HEK293 (cell line): ENCODE measurements around the gene TBL1X.

Experiments used
- CTCF ChIA-PET: fragments of 350-600 bp; formaldehyde crosslinking; extraction: SDS; loops from one replicate; lab custom pipeline; 2021; ENCODE audit warnings: antibody characterized with exemption; lab: Yijun Ruan, JAX
- POLR2A ChIA-PET: fragments of 300-600 bp; formaldehyde crosslinking; extraction: SDS; loops from one replicate; lab custom pipeline; 2020; ENCODE audit warnings: antibody characterized with exemption, inconsistent platforms; lab: Yijun Ruan, JAX
- H3K27ac ChIP-seq: fragments of 200-500 bp; sonication (Bioruptor generic); 2 replicates; pipeline ENCODE4 v1.5.1; 2014; ENCODE audit warnings: low read depth, low read length, control low read depth, inconsistent platforms; ENCODE audit errors: extremely low read depth
- H3K36me3 ChIP-seq, 2 experiments: fragments of 200-500 bp in 1 of 2; sonication (Bioruptor generic) in 1 of 2; 1 replicate in 1 of 2; 2 replicates in 1 of 2; pipeline ENCODE4 v1.5.1; 2014 to 2017; ENCODE audit warnings: inconsistent platforms in 2 of 2, low read length in 2 of 2; ENCODE audit not compliant: control insufficient read depth in 2 of 2, insufficient read depth in 1 of 2
- H3K4me1 ChIP-seq: fragments of 200-500 bp; sonication (Bioruptor generic); 2 replicates; pipeline ENCODE4 v1.5.1; 2014; ENCODE audit warnings: mild to moderate bottlenecking, low read length, inconsistent platforms; ENCODE audit not compliant: control insufficient read depth, insufficient read depth
- H3K4me3 ChIP-seq: 2 replicates; pipeline ENCODE4 v1.5.1; 2011; ENCODE audit warnings: low read depth, mild to moderate bottlenecking, control low read depth, low read length, moderate library complexity
- H3K9me3 ChIP-seq: fragments of 200-500 bp; sonication (Bioruptor generic); 2 replicates; pipeline ENCODE4 v1.5.1; 2014; ENCODE audit warnings: low read depth, low read length, inconsistent platforms; ENCODE audit not compliant: control insufficient read depth, insufficient read depth
- FEZF1 ChIP-seq: fragments of 450-650 bp; formaldehyde crosslinking; IDR thresholded peaks from 2 replicates; pipeline ENCODE4 v1.5.1; 2016; ENCODE audit warnings: missing biosample characterization, missing genetic modification characterization
- HOXD13 ChIP-seq: sonication (generic); formaldehyde crosslinking; IDR thresholded peaks from 2 replicates; pipeline ENCODE4 v1.8.0; 2022; ENCODE audit warnings: missing genetic modification reagents, borderline replicate concordance
- MEIS1 ChIP-seq: sonication (generic); formaldehyde crosslinking; IDR thresholded peaks from 2 replicates; pipeline ENCODE4 v1.8.1; 2022; ENCODE audit warnings: missing genetic modification reagents, mild to moderate bottlenecking, borderline replicate concordance
- PRDM1 ChIP-seq: fragments of 450-650 bp; formaldehyde crosslinking; IDR thresholded peaks from 2 replicates; pipeline ENCODE4; 2016; ENCODE audit warnings: missing biosample characterization, missing genetic modification characterization
- REPIN1 ChIP-seq: fragments of 450-650 bp; formaldehyde crosslinking; IDR thresholded peaks from 2 replicates; pipeline ENCODE4 v1.5.1; 2017; ENCODE audit warnings: missing biosample characterization, missing genetic modification characterization, low read depth
- SALL2 ChIP-seq: fragments of 450-650 bp; formaldehyde crosslinking; IDR thresholded peaks from 2 replicates; pipeline ENCODE4 v1.5.0; 2017; ENCODE audit warnings: missing biosample characterization, mild to moderate bottlenecking, missing genetic modification characterization, borderline replicate concordance
- TCF7L2 ChIP-seq: IDR thresholded peaks from 2 replicates; pipeline ENCODE4 v1.6.1; 2011; ENCODE audit warnings: low read depth, mild to moderate bottlenecking, inconsistent platforms, low read length, moderate library complexity, borderline replicate concordance
- ZBTB17 ChIP-seq: fragments of 450-650 bp; formaldehyde crosslinking; IDR thresholded peaks from 2 replicates; pipeline ENCODE4 v1.5.1; 2016; ENCODE audit warnings: missing biosample characterization, missing genetic modification characterization
- ZBTB20 ChIP-seq: fragments of 450-650 bp; formaldehyde crosslinking; IDR thresholded peaks from 2 replicates; pipeline ENCODE4 v1.5.1; 2016; ENCODE audit warnings: missing biosample characterization, missing genetic modification characterization
- ZBTB8A ChIP-seq: fragments of 450-650 bp; formaldehyde crosslinking; IDR thresholded peaks from 2 replicates; pipeline ENCODE4 v1.5.1; 2016; ENCODE audit warnings: missing biosample characterization, missing genetic modification characterization
- ZFP3 ChIP-seq: fragments of 450-650 bp; formaldehyde crosslinking; IDR thresholded peaks from 2 replicates; pipeline ENCODE4 v1.5.1; 2016; ENCODE audit warnings: low read depth, missing biosample characterization, missing genetic modification characterization
- ZNF169 ChIP-seq: fragments of 450-650 bp; formaldehyde crosslinking; IDR thresholded peaks from 2 replicates; pipeline ENCODE4 v1.5.1; 2016; ENCODE audit warnings: missing biosample characterization, missing genetic modification characterization
- ZNF302 ChIP-seq: fragments of 450-650 bp; formaldehyde crosslinking; IDR thresholded peaks from 2 replicates; pipeline ENCODE4 v1.5.1; 2016; ENCODE audit warnings: missing biosample characterization, missing genetic modification characterization, low read depth
- ZNF366 ChIP-seq: fragments of 450-650 bp; formaldehyde crosslinking; conservative IDR thresholded peaks from 2 replicates; pipeline ENCODE4 v1.5.1; 2016; ENCODE audit warnings: missing biosample characterization, missing genetic modification characterization
- ZNF391 ChIP-seq: fragments of 450-650 bp; formaldehyde crosslinking; IDR thresholded peaks from 2 replicates; pipeline ENCODE4 v1.5.1; 2016; ENCODE audit warnings: low read depth, missing biosample characterization, missing genetic modification characterization, borderline replicate concordance
- ZNF433 ChIP-seq: fragments of 450-650 bp; formaldehyde crosslinking; IDR thresholded peaks from 2 replicates; pipeline ENCODE4 v1.5.1; 2016; ENCODE audit warnings: missing biosample characterization, missing genetic modification characterization, low read depth
- ZNF585B ChIP-seq: fragments of 450-650 bp; formaldehyde crosslinking; IDR thresholded peaks from 2 replicates; pipeline ENCODE4 v1.5.1; 2016; ENCODE audit warnings: missing biosample characterization, missing genetic modification characterization
- ZNF692 ChIP-seq: fragments of 450-650 bp; formaldehyde crosslinking; IDR thresholded peaks from 2 replicates; pipeline ENCODE4 v1.5.1; 2016; ENCODE audit warnings: missing biosample characterization, missing genetic modification characterization
- ZNF76 ChIP-seq: fragments of 450-650 bp; formaldehyde crosslinking; IDR thresholded peaks from 2 replicates; pipeline ENCODE4; 2016; ENCODE audit warnings: low read depth, missing biosample characterization, missing genetic modification characterization, borderline replicate concordance
- ZNF776 ChIP-seq: fragments of 450-650 bp; formaldehyde crosslinking; IDR thresholded peaks from 2 replicates; pipeline ENCODE4 v1.5.0; 2017; ENCODE audit warnings: missing biosample characterization, missing genetic modification characterization, borderline replicate concordance
- ZXDB ChIP-seq: fragments of 450-650 bp; formaldehyde crosslinking; IDR thresholded peaks from 2 replicates; pipeline ENCODE4 v1.5.1; 2016; ENCODE audit warnings: missing biosample characterization, missing genetic modification characterization
- TF ChIP-seq, protein P1 (sequence below): fragments of 450-650 bp; formaldehyde crosslinking; IDR thresholded peaks from 2 replicates; pipeline ENCODE4 v1.5.1; 2016; ENCODE audit warnings: missing biosample characterization, missing genetic modification characterization
- TF ChIP-seq, protein P2 (sequence below): IDR thresholded peaks from 2 replicates; pipeline ENCODE4 v1.6.1; 2011; ENCODE audit warnings: mild to moderate bottlenecking, low read depth, low read length, borderline replicate concordance
- TF ChIP-seq, protein P3 (sequence below): fragments of 450-650 bp; formaldehyde crosslinking; IDR thresholded peaks from 2 replicates; pipeline ENCODE4 v1.5.1; 2017; ENCODE audit warnings: missing biosample characterization, missing genetic modification characterization

TBL1X gene

GRCh38 chrX:9493936-9494335, 29.1 kb downstream of the TBL1X start:
- CTCF ChIA-PET: no interaction called here

DNA sequence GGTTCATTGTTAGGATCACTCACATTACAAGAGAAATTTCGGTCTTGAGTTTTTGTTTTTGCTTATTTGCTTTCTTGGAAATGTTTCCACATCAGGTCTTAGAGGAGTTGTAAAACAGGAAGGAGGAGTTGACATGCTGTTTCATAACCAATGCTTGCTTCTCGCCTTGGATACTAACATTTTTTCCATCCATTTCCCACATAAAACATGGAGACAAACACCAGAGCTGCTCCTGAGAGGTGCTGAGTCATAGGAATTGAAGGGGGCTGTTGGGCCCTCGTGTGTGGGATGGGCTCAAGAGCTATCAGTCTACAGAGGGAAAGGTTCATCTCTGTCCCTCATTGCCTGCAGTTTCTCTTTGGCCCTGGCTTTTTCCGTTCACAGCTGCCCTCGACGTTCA, 29.9 kb downstream of the TBL1X start:
- TF ChIP-seq SALL2 (tag by site-specific recombination): no peak
- no peak for TF ChIP-seq ZBTB17 (tag by site-specific recombination)
- TF ChIP-seq ZNF302 (tag by site-specific recombination): no peak
- TF ChIP-seq ZFP3: no peak
- no peak for TF ChIP-seq ZNF776 (tag by site-specific recombination)
- no peak for TF ChIP-seq FEZF1 (tag by site-specific recombination)
- no peak for TF ChIP-seq ZNF585B (tag by site-specific recombination)
- TF ChIP-seq ZBTB20 (tag by site-specific recombination): no peak
- TF ChIP-seq ZNF366 (tag by site-specific recombination): no peak
- TF ChIP-seq, protein P1, sequence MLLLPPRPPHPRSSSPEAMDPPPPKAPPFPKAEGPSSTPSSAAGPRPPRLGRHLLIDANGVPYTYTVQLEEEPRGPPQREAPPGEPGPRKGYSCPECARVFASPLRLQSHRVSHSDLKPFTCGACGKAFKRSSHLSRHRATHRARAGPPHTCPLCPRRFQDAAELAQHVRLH (tag by site-specific recombination): no peak
- TF ChIP-seq ZBTB8A (tag by site-specific recombination): no peak
- TF ChIP-seq ZNF76: no peak
- no peak for TF ChIP-seq TCF7L2
- no peak for TF ChIP-seq HOXD13 (CRISPR knock-in tag)
- TF ChIP-seq, all 188 proteins: peak for 0
- CTCF ChIA-PET: no interaction called here
- Histone ChIP-seq H3K4me3 (no peak overlapping the region), H3K27ac (no peak overlapping the region), H3K36me3 (peaks cover 0 to 6% of the 10 kb centered on the region in 2 experiments; a peak in 1 of 3 replicates), H3K9me3 (no peaks in the 10 kb centered on the region), H3K4me1 (no peaks in the 10 kb centered on the region)
- POLR2A ChIA-PET: no interaction called here

More at GRCh38 chrX:9493936-9494335, 29.1 kb downstream of the TBL1X start:
- H3K27ac ChIP-seq: no peak overlapping the region
- no peaks in the 10 kb centered on the region for H3K4me1 ChIP-seq
- H3K36me3 ChIP-seq: peaks cover 0 to 6% of the 10 kb centered on the region in 2 experiments; a peak in 1 of 3 replicates
- TF ChIP-seq, protein P2, sequence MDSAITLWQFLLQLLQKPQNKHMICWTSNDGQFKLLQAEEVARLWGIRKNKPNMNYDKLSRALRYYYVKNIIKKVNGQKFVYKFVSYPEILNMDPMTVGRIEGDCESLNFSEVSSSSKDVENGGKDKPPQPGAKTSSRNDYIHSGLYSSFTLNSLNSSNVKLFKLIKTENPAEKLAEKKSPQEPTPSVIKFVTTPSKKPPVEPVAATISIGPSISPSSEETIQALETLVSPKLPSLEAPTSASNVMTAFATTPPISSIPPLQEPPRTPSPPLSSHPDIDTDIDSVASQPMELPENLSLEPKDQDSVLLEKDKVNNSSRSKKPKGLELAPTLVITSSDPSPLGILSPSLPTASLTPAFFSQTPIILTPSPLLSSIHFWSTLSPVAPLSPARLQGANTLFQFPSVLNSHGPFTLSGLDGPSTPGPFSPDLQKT: no peak
- no peak for TF ChIP-seq MEIS1 (CRISPR knock-in tag)
- no peak for TF ChIP-seq ZNF169 (tag by site-specific recombination)
- no peak for TF ChIP-seq ZNF692 (tag by site-specific recombination)
- no peak for TF ChIP-seq ZNF433 (tag by site-specific recombination)
- no peak for TF ChIP-seq REPIN1 (tag by site-specific recombination)
- TF ChIP-seq ZNF391: no peak
- TF ChIP-seq, protein P3, sequence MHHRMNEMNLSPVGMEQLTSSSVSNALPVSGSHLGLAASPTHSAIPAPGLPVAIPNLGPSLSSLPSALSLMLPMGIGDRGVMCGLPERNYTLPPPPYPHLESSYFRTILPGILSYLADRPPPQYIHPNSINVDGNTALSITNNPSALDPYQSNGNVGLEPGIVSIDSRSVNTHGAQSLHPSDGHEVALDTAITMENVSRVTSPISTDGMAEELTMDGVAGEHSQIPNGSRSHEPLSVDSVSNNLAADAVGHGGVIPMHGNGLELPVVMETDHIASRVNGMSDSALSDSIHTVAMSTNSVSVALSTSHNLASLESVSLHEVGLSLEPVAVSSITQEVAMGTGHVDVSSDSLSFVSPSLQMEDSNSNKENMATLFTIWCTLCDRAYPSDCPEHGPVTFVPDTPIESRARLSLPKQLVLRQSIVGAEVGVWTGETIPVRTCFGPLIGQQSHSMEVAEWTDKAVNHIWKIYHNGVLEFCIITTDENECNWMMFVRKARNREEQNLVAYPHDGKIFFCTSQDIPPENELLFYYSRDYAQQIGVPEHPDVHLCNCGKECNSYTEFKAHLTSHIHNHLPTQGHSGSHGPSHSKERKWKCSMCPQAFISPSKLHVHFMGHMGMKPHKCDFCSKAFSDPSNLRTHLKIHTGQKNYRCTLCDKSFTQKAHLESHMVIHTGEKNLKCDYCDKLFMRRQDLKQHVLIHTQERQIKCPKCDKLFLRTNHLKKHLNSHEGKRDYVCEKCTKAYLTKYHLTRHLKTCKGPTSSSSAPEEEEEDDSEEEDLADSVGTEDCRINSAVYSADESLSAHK: no peak
- no peak for TF ChIP-seq PRDM1
- no peak for TF ChIP-seq ZXDB (tag by site-specific recombination)
- H3K9me3 ChIP-seq: no peaks in the 10 kb centered on the region
- POLR2A ChIA-PET: no interaction called here
- no peak overlapping the region for H3K4me3 ChIP-seq
